ENCODE measurements around the gene GPR42.

GPR42 gene

GRCh38 chr19:35370722-35371121 is at the start of gene GPR42:
TSS of gene GPR42 (plus strand) at chr19:35371068. CDS start at chr19:35371360, 292 bp downstream.
- ATAC-seq, result no peak
- no peak for DNase-seq

- no peak for DNase-seq
- no peak for ATAC-seq
These were observed 49.6 kb upstream of the GPR42 start for GRCh38 chr19:35321291-35321690.

GRCh38 chr19:35322014-35322413 is 48.9 kb upstream of the GPR42 start:
- ATAC-seq (no peak), DNase-seq (no peak)

- DNase-seq, result no peak
- no peak for ATAC-seq
These were observed 43.2 kb upstream of the GPR42 start for GRCh38 chr19:35327642-35328041.

- ATAC-seq, result peak; percentile 49
- no peak for DNase-seq
These were observed 42.0 kb upstream of the GPR42 start, which contains the start of gene CD22 for GRCh38 chr19:35328851-35329285. TSS of gene CD22 (plus strand) at chr19:35329187. CDS start at chr19:35332041, 2,854 bp downstream.

- ATAC-seq (no peak), DNase-seq (no peak)
These were observed 41.5 kb upstream of the GPR42 start for GRCh38 chr19:35329323-35329722.

- DNase-seq (no peak), ATAC-seq (peak; percentile 13)
These were observed 40.4 kb upstream of the GPR42 start for GRCh38 chr19:35330475-35330874.

- ATAC-seq (no peak), DNase-seq (no peak)
These were observed 39.2 kb upstream of the GPR42 start for GRCh38 chr19:35331551-35332214.

- DNase-seq, result peak; percentile 53
- ATAC-seq, result peak; percentile 70
These were observed 38.1 kb upstream of the GPR42 start for GRCh38 chr19:35332817-35333216.

- no peak for DNase-seq
- ATAC-seq, result no peak
These were observed 36.6 kb upstream of the GPR42 start for GRCh38 chr19:35334144-35334753.

GRCh38 chr19:35336166-35336955 is 34.5 kb upstream of the GPR42 start:
- no peak for ATAC-seq

GRCh38 chr19:35337097-35337983 is 33.5 kb upstream of the GPR42 start:
- ATAC-seq, result no peak

More at GRCh38 chr19:35336166-35336955, 34.5 kb upstream of the GPR42 start:
- DNase-seq, result no peak

GRCh38 chr19:35337984-35338296 is 32.9 kb upstream of the GPR42 start:
- ATAC-seq (no peak), DNase-seq (no peak)

More at GRCh38 chr19:35337097-35337983, 33.5 kb upstream of the GPR42 start:
- no peak for DNase-seq

GRCh38 chr19:35340431-35340830 is 30.4 kb upstream of the GPR42 start:
- DNase-seq (no peak), ATAC-seq (no peak)

- DNase-seq (no peak), ATAC-seq (no peak)
These were observed 29.9 kb upstream of the GPR42 start for GRCh38 chr19:35341006-35341405.

GRCh38 chr19:35341565-35342225 is 29.2 kb upstream of the GPR42 start:
- DNase-seq, result no peak
- no peak for ATAC-seq

- DNase-seq (no peak), ATAC-seq (no peak)
These were observed 28.4 kb upstream of the GPR42 start for GRCh38 chr19:35342430-35342829.

GRCh38 chr19:35344511-35345031 is 26.3 kb upstream of the GPR42 start:
- no peak for ATAC-seq
- DNase-seq, result peak; percentile 3

GRCh38 chr19:35345671-35346111 is 25.2 kb upstream of the GPR42 start:
- DNase-seq, result peak; percentile 27
- ATAC-seq, result no peak

GRCh38 chr19:35346193-35347052 is 24.4 kb upstream of the GPR42 start:
- ATAC-seq (peak; percentile 45), DNase-seq (peak; percentile 81)
